Smooth muscle cell of bladder (primary cell): ENCODE measurements around the gene MCAT. TPM values are rescaled to one million over a fixed set of nuclear protein-coding genes. Genes with fewer than 3 reads are reported as not detected.

ENCODE experiments used
- total RNA-seq: library from RNA; depleted of rRNA; stranded (reverse); fragments of >200 nt; gene quantifications from 2 replicates; pipeline ENCODE4 v1.2.3, GENCODE V29; 2014

MCAT gene
- total RNA-seq = 8.4 and 10.4 TPM in 2 replicates

DNA sequence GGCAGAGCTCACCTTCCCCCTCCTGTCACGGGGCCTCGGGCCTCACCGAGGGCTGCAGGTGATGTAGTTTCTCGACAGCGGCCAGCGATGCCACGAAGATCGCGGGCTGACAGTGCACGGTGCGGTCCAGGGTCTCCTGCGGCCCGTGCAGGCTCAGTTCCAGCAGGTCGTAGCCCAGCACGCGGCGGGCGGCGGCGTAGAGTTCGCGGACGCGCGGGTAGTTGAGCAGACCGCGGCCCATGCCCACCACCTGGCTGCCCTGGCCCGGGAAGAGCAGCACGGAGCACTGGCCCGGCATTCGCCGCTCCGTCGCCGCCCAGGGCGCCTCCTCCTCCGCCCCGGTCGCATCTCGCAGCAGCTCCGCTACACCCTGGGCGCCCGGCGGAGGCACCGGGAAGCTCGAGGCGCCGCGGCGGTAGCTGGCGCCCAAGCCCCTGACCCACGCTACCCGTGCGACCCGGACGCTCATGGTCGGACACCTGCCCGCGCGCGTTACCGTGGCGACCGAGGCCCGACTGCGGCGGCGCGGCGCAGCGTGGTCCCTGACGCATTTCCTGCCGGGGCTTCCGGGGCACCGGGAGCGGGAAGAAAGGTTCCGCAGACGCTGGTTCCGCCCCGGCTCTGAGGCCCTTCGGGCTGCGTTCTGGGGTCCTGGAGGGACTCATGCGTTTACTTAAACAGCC is at the start of gene MCAT:
MCAT (minus strand) TSS at position 519 of the 683 bp plus-strand sequence; CDS start at position 469, 50 bp downstream.

DNA sequence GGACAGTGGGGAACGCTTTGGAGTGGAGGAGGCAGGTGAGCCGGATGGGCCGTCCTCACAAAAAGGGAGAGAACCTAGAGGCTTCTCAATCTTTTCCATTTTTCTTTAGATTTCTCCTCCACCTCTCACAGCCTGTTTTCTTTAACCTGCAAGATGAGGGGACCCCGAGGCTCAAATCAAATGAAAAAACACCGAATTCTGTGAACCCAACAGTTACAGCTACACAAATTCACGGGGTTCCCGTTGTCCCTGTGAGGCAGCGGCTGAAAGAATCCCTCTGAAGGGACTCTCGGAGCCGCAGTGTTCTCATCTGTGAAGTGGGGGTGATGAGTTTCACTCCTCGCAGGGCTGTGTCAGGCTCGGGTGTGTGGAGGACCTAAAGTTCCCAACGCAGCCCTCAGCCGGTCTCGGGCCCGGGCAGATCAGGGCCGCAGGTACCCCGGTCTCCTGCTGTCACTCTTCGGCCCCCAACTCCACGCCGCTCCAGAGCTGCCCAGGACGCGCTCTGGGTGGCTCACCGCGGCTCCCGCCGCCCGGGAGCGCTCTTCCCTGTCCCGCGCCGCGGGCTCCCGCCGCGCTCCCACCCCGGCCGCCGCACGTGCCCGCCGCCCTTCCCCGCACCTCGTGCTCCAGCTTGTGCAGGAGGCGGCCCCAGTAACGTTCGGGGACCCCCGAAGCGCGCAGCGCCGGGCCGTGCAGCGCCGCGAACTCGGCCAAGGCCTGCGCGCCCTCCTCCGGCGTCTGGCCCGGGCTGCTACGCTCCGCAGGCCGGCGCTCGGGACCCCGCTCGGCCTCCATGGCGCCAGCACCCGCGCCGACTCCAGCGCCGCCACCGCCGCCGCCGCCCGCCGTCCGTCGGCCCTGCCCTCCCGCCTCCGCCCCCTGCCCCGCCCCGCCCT is 43.3 kb upstream of the MCAT start, which contains the start of gene TTLL12:
TTLL12 (minus strand) TSS at position 863 of the 899 bp plus-strand sequence; CDS start at position 798, 65 bp downstream.

GRCh38 chr22:43151251-43152002 is 8.2 kb upstream of the MCAT start, which contains the start of gene TSPO:
Gene TSPO, plus strand, starts transcription at chr22:43151559. Its CDS starts 7,680 bp downstream, at chr22:43159239.

GRCh38 chr22:43110444-43110926 is 32.7 kb downstream of the MCAT start, which contains the start of gene BIK:
Gene BIK, plus strand, starts transcription at chr22:43110750. Its CDS starts 13,273 bp downstream, at chr22:43124023.

DNA sequence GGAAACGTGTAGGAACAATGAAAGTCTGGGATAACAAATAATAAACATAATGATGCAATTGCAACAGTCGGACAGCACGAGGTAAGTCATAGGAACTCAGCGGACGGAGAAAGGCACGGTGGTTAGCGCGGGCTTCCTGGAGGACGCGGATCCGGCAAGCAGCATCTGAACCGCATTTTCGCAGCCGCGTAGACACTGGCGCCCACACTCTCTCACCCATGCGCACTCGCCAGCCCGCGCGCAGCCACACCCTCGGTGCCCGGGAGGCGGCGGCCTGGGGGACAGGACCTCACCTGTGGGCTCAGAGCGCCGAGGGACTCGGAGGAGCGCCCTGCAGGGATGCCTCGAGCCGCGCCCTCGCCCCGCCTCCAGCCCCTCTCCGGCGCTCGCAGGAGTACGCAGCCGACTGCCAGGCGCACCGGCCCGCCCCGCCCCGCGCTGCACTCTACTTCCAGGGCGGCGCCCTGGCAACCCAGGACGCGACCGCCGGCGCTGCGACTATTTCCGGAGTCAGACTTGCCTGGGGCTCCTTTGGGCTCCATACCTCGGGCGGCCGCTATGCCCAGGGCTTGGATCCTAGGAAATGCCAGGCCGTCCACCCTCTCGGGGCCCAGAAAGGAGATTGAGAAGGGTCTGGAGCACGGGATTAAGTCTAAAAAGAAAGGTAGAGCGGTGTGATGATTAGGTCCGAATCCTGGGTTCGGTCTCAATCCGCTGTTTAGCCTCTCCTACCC is 54.0 kb downstream of the MCAT start, which contains the start of gene TTLL1:
TTLL1 (minus strand) TSS at position 408 of the 734 bp plus-strand sequence. CDS start 13,805 bp downstream, outside the sequence.

Other genes starting within 250 kb of the MCAT start
- gene PACSIN2, start 128.2 kb downstream of the MCAT start, total RNA-seq = 72.4 and 74.8 TPM in 2 replicates
- gene TTLL1, start 54.0 kb downstream of the MCAT start, total RNA-seq = 16.9 and 19.3 TPM in 2 replicates
- not detected in 2 replicates for gene BIK, start 32.6 kb downstream of the MCAT start, total RNA-seq
- gene TSPO, start 8.2 kb upstream of the MCAT start, total RNA-seq = 212 and 239 TPM in 2 replicates
- gene TTLL12, start 43.7 kb upstream of the MCAT start, total RNA-seq = 11.9 and 19.0 TPM in 2 replicates
- gene SCUBE1, start 200.0 kb upstream of the MCAT start, total RNA-seq = under 0.01 and 5.0 TPM in 2 replicates